GM21723 (cell line): ENCODE results near the gene OR1L8.
"Not testable (repeated sequence)": the region's sequence is repeated elsewhere in the genome, so short reads cannot be mapped to it uniquely, and the experiment has no call there.

ENCODE experiments used
- ATAC-seq: cut with Tn5 transposase; IDR thresholded peaks from one replicate; pipeline ENCODE4 v1.9.1; 2021; ENCODE audit warnings: mild to moderate bottlenecking, moderate library complexity; ENCODE audit not compliant: unreplicated experiment

The OR1L8 gene, protein sequence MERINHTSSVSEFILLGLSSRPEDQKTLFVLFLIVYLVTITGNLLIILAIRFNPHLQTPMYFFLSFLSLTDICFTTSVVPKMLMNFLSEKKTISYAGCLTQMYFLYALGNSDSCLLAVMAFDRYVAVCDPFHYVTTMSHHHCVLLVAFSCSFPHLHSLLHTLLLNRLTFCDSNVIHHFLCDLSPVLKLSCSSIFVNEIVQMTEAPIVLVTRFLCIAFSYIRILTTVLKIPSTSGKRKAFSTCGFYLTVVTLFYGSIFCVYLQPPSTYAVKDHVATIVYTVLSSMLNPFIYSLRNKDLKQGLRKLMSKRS

DNA sequence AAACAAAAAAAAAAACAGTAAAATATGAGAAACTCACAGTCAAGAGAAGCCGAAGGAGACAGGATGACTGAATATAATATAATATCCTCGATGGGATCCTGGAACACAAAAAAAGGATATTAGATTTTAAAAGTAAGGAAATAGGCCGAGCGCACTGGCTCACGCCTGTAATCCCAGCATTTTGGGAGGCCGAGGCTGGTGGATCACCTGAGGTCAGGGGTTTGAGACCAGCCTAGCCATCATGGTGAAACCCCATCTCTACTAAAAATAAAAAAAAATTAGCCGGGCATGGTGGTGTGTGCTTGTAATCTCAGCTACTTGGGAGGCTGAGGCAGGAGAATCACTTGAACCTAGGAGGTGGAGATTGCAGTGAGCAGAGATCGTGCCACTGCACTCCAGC, at the start of gene OR1L8:
OR1L8 (minus strand) TSS at position 101 of the 400 bp plus-strand sequence. CDS start 14,907 bp downstream, outside the sequence.
- ATAC-seq = not testable (repeated sequence)

GRCh38 chr9:122619996-122620395, 36.8 kb upstream of the OR1L8 start:
- ATAC-seq = no peak

GRCh38 chr9:122614362-122614761, 31.2 kb upstream of the OR1L8 start, which contains the start of gene OR1Q1:
Gene OR1Q1 (plus strand): TSS chr9:122614738. CDS start chr9:122614738, 0 bp downstream.
- no peak for ATAC-seq

- ATAC-seq = no peak
These were observed 26.6 kb upstream of the OR1L8 start for GRCh38 chr9:122609804-122610203.

GRCh38 chr9:122606587-122606986, 23.4 kb upstream of the OR1L8 start:
- ATAC-seq = no peak

- no peak for ATAC-seq
These were observed 22.5 kb upstream of the OR1L8 start for GRCh38 chr9:122605691-122606090.

DNA sequence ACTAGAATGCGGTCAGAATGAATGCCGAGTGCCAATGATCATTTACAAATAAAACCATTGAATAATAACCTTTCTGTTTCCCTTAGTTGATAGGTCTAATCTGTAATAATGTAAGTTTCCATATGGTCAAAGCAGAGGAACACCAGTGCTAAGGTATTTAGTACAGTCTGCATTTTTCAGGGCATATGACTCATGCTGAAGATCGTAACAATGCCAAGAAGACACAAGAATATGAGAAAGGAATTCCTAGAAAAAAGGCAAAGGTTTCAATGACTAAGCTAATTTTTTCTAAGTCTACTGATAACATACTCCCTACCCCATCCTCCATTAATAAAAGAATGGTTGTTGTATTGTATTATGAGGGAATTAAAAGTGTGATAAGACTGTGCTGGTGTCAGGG, 2.8 kb downstream of the OR1L8 start:
- ATAC-seq = no peak

DNA sequence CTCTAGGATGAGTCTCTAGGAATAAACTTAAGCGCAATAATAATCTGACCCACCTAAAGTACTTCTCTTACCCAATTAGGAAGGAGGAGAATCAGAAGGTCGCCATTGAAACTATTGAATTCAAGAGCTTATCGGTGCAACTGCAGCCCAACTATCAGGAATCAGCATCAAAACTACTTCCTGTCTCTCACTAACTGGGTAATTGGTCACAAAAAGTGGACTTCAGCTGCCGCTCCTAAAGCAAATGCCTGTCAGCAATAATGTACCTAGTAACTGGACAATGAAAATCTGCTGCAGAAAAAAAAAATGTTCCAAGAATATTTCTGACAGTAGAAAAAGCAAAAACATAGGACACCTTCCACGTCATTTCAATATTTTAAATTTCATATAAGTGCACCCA, 3.3 kb downstream of the OR1L8 start:
- no peak for ATAC-seq

DNA sequence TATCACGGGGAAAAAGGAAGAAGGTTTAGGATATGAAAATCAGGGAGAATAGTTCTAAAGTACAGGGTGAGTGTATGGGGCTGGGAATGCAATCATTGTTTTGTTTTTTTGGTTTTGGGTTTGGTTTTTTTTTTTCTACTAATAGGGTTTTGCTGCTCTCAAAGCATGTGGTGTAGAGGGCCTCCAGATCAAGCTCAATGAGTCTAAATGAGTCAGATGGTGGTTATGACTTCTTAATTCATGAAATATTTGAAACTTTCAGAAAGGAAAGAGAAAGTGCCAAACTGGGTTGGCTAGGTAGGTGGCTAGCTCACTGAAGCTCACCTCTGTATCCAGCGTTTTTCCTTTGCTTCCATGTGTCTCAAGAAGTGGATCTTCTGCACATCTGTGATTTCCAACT, 10.7 kb downstream of the OR1L8 start:
- ATAC-seq = no peak

DNA sequence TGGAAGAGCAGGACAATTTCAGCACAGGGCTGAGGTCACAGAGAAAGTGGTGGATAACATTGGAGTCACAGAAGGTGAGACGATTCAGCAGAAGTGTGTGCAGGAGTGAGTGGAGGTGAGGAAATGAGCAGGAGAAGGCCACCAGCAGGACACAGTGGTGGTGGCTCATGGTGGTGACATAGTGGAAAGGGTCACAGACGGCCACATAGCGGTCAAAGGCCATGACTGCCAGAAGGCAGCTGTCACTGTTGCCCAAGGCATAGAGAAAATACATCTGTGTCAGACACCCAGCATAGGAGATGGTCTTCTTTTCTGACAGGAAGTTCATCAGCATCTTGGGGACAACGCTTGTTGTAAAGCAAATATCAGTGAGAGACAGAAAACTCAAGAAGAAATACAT, 15.3 kb downstream of the OR1L8 start:
- ATAC-seq = no peak

GRCh38 chr9:122562134-122562760, 20.9 kb downstream of the OR1L8 start:
- ATAC-seq = no peak

DNA sequence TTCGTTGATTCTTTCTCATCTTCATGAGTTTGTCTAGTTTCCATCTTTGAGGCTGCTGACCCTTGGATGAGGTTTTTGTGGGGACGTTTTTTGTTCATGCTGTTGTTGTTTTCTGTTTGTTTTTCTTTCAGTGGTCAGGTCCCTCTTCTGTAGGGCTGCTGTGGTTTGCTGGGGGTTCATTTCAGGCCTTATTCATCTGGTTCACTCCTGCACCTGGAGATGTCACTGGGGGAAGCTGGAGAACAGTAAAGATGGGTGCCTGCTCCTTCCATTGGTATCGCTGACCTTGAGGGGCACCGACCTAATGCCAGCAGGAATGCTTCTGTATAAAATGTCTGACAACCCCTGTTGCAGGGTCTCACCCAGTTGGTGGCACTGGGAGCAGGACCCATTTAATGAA, 21.7 kb downstream of the OR1L8 start:
- no peak for ATAC-seq

DNA sequence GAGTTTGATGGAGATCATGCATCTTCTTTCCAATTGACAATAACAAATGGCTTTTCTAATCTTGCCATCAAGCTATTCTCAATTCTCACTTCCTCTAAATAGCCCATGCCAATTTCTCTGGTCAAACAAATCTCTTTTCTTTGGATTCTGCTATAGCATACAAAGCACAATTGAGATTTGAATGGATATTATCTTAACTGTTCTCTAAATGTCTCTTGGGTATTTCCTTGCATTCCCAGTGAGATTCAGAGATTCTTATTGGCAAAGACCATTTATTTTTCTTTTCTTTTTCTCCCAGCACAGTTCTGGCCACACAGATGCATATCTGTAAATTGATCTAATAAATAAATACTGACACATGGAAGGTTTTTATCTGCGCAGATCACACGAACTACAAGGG, 30.4 kb downstream of the OR1L8 start, which contains the start of gene OR1N2:
OR1N2 (plus strand) TSS at position 301 of the 400 bp plus-strand sequence. CDS start 100 bp downstream, outside the sequence.
- no peak for ATAC-seq

- ATAC-seq = no peak
These were observed 31.8 kb downstream of the OR1L8 start for GRCh38 chr9:122551371-122551770.

DNA sequence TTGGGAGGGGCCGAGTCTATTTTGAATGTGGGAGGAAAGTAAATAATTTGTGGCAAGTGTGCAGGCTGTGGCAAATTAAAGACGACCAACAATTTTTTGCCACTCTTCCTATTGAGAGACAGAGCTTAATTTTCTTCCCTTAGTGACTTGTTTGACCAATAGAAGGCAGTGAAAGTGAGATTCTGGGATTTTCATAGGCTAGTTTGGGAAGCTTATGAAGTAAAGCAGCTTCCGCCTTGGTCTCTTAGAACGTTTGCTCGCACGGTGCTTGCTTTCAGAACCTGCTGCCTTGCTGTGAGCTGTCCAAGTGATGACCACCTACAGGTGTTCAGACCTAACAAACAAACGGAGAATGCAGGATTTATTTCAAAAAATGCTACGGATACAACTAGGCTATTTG, 37.0 kb downstream of the OR1L8 start:
- no peak for ATAC-seq

- ATAC-seq = no peak
These were observed 44.4 kb downstream of the OR1L8 start for GRCh38 chr9:122538757-122539156.

GRCh38 chr9:122537066-122537465, 46.1 kb downstream of the OR1L8 start:
- ATAC-seq = not testable (repeated sequence)

DNA sequence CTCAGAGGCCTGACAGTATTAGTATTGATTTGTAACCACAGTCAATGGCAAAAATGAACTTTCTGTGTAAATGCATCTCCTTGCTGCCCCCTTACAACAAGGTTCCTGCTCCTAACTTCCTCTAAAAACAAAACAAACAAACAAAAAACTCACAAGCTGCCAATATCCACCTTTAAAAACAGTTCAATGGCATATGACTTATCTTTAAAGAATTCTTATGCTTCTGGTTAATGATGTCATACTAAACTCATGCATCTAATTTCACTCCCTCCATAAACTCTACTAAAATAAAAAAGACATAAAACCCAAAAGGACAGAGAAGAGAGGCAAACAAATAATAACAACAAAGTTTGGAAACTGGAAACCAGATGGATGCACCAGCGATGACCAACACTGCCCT, 47.0 kb downstream of the OR1L8 start:
- ATAC-seq = no peak

- not testable (repeated sequence) for ATAC-seq
These were observed 52.0 kb downstream of the OR1L8 start for GRCh38 chr9:122531157-122531556.

- ATAC-seq = no peak
These were observed 56.0 kb downstream of the OR1L8 start, which contains the start of gene OR1N1 for GRCh38 chr9:122527193-122527592. Gene OR1N1 (minus strand): TSS chr9:122527293. CDS start chr9:122527293, 0 bp downstream.

DNA sequence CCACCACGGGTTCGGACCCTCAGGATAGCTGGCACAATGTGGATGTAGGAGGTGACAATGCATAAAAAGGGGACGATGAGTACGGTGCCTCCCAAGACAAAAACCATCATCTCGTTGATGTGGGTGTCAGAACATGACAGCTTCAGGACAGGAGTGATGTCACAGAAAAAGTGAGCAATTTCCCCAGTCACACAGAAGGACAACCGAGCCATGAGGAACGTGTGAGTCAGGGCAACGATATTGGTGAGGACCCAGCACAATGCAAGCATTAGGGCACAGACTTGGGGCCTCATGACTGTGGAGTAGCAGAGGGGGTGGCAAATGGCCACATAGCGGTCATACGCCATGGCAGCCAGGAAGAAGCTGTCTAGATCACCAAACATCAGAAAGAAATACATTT, 56.6 kb downstream of the OR1L8 start:
- no peak for ATAC-seq

GRCh38 chr9:122519376-122519775, 63.8 kb downstream of the OR1L8 start:
- ATAC-seq = no peak
